ENCODE results near the gene PSPH. TPM values are rescaled to one million over a fixed set of nuclear protein-coding genes. Genes with fewer than 3 reads are reported as not detected.

Gene PSPH
- total RNA-seq, 1 experiment from 2014 or later: 103 TPM

- no peak for TF ChIP-seq EZH2 (IDR thresholded peaks at IDR 0.05; ENCODE audit: low read depth)
- TF ChIP-seq, protein P1, sequence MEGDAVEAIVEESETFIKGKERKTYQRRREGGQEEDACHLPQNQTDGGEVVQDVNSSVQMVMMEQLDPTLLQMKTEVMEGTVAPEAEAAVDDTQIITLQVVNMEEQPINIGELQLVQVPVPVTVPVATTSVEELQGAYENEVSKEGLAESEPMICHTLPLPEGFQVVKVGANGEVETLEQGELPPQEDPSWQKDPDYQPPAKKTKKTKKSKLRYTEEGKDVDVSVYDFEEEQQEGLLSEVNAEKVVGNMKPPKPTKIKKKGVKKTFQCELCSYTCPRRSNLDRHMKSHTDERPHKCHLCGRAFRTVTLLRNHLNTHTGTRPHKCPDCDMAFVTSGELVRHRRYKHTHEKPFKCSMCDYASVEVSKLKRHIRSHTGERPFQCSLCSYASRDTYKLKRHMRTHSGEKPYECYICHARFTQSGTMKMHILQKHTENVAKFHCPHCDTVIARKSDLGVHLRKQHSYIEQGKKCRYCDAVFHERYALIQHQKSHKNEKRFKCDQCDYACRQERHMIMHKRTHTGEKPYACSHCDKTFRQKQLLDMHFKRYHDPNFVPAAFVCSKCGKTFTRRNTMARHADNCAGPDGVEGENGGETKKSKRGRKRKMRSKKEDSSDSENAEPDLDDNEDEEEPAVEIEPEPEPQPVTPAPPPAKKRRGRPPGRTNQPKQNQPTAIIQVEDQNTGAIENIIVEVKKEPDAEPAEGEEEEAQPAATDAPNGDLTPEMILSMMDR (conservative IDR thresholded peaks at IDR 0.05): no peak
- Histone ChIP-seq H3K4me3 (no peak overlapping the region), H4K20me1 (ENCODE audit: insufficient read depth) (peaks cover 22% of the 10 kb centered on the region), H3K9me2 (ENCODE audit: insufficient read depth) (no peaks in the 10 kb centered on the region), H2AFZ (no peak overlapping the region), H3K79me2 (ENCODE audit: low read depth) (peaks cover 27% of the 10 kb centered on the region), H3K27ac (0 out of 2 replicates have a peak overlapping the region, but pooled peaks have one; percentile 10), H3F3A (ENCODE audit: insufficient read depth, low read depth) (peaks cover 22% of the 10 kb centered on the region), H3K9me3 (ENCODE audit: insufficient read depth, low read depth) (no peaks in the 10 kb centered on the region), H3K27me3 (ENCODE audit: insufficient read depth, low read depth) (no peaks in the 10 kb centered on the region), H3K4me1 (replicated peaks; ENCODE audit: insufficient read depth) (peaks cover 5% of the 10 kb centered on the region), H3K36me3 (ENCODE audit: low read depth) (peaks cover 52% of the 10 kb centered on the region), H3K4me2 (no peak overlapping the region)
- CTCF ChIA-PET: no interaction called here
- DNase-seq: peak in 1 of 2 experiments; percentile 71
- intact Hi-C loops (cut with micrococcal nuclease; ENCODE audit: unreplicated experiment): no loop called here
- POLR2A ChIA-PET (ENCODE audit: unreplicated experiment): interaction anchor here (0.6 kb wide), 1 partner anchor 21 kb away, joined by 4 read pairs; no protein-coding TSS in a partner anchor
- TSS peak; percentile 4 for BruUV-seq (replicated peaks)
These were observed 22.2 kb downstream of the PSPH start for GRCh38 chr7:56028942-56029630.

- peaks cover 56% of the 10 kb centered on the region for H3K36me3 ChIP-seq (ENCODE audit: low read depth)
These were observed 24.7 kb downstream of the PSPH start for GRCh38 chr7:56026538-56026937.

DNA sequence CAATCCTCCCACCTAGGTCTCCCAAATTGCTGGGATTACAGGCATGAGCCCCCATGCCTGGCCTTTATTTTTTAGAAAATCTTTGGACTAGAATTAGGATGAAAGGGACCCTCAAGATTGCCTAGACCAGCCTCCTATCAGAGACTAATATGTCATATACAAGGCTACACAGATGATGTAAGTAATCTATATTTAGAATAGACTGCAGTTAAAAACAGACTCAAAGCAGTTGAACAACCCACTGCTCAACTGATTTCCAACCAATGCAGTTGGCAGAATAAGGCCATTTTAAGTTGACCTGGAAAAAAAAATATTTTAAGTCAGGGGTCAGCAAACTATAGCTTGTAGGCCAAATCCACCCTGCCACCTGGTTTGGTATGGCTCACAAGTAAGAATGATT, 27.7 kb downstream of the PSPH start:
- Histone ChIP-seq H2AFZ (no peak overlapping the region), H3F3A (ENCODE audit: insufficient read depth, low read depth) (peaks cover 3% of the 10 kb centered on the region; the same call in 1 of the 2 replicates), H3K27ac (no peak overlapping the region), H3K4me2 (no peak overlapping the region), H3K4me3 (no peak overlapping the region), H3K4me1 (replicated peaks; ENCODE audit: insufficient read depth) (no peaks in the 10 kb centered on the region), H4K20me1 (ENCODE audit: insufficient read depth) (peaks cover 35% of the 10 kb centered on the region), H3K27me3 (ENCODE audit: insufficient read depth, low read depth) (no peaks in the 10 kb centered on the region), H3K9me3 (ENCODE audit: insufficient read depth, low read depth) (no peaks in the 10 kb centered on the region), H3K9me2 (ENCODE audit: insufficient read depth) (no peaks in the 10 kb centered on the region), H3K79me2 (ENCODE audit: low read depth) (0 out of 2 replicates have a peak, but pooled peaks cover 4% of the 10 kb centered on the region), H3K36me3 (ENCODE audit: low read depth) (peaks cover 58% of the 10 kb centered on the region)
- intact Hi-C loops (cut with micrococcal nuclease; ENCODE audit: unreplicated experiment): no loop called here
- POLR2A ChIA-PET (ENCODE audit: unreplicated experiment): no interaction called here
- DNase-seq: no peak
- no peak for TF ChIP-seq EZH2 (IDR thresholded peaks at IDR 0.05; ENCODE audit: low read depth)
- TF ChIP-seq, protein P1 (conservative IDR thresholded peaks at IDR 0.05): no peak
- no TSS peak for BruUV-seq (replicated peaks)
- CTCF ChIA-PET: no interaction called here

More at GRCh38 chr7:56026538-56026937, 24.7 kb downstream of the PSPH start:
- ChIA-PET POLR2A (ENCODE audit: unreplicated experiment) (interaction anchor here (0.7 kb wide), 1 partner anchor 221 kb away, joined by 7 read pairs; no protein-coding TSS in a partner anchor), CTCF (interaction anchor here (0.6 kb wide), 1 partner anchor 39 kb away, joined by 3 read pairs; no protein-coding TSS in a partner anchor)
- no peaks in the 10 kb centered on the region for H3K27me3 ChIP-seq (ENCODE audit: insufficient read depth, low read depth)
- peaks cover 40% of the 10 kb centered on the region for H4K20me1 ChIP-seq (ENCODE audit: insufficient read depth)
- H3K4me3 ChIP-seq: no peak overlapping the region
- TF ChIP-seq, protein P1 (conservative IDR thresholded peaks at IDR 0.05): no peak
- TF ChIP-seq EZH2 (IDR thresholded peaks at IDR 0.05; ENCODE audit: low read depth): no peak
- H3K27ac ChIP-seq: no peak overlapping the region
- no peaks in the 10 kb centered on the region for H3K9me2 ChIP-seq (ENCODE audit: insufficient read depth)
- no peak overlapping the region for H3K4me2 ChIP-seq
- no peak overlapping the region for H2AFZ ChIP-seq
- peaks cover 15% of the 10 kb centered on the region; the same call in 1 of the 2 replicates for H3F3A ChIP-seq (ENCODE audit: insufficient read depth, low read depth)
- no peak for DNase-seq
- H3K79me2 ChIP-seq (ENCODE audit: low read depth): peaks cover 11% of the 10 kb centered on the region; the same call in 1 of the 2 replicates
- intact Hi-C loops (cut with micrococcal nuclease; ENCODE audit: unreplicated experiment): no loop called here
- H3K4me1 ChIP-seq (replicated peaks; ENCODE audit: insufficient read depth): no peaks in the 10 kb centered on the region
- H3K9me3 ChIP-seq (ENCODE audit: insufficient read depth, low read depth): no peaks in the 10 kb centered on the region
- no TSS peak for BruUV-seq (replicated peaks)
